ENCODE results near the gene ARFGEF2.

Gene ARFGEF2

DNA sequence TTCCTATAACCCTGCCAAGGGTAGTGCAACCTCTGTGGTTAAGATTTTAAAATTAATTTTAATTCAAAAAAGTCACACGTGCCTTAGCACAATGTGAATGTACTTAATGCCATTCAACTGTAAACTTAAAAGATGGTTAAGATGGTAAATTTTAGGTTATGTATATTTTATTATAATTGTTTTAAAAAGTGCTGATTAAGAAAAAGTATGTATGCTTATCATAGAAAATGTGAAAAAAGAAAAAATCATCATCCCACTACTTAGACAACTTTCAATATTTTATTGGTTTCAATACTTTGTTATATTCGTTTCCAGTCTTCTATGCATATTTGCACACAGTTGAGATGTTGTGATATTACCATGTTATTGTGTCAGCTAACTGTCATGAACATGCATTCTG, 18.7 kb downstream of the ARFGEF2 start:
- no peak for DNase-seq (ENCODE audit: low read depth, low spot score)
- H3K4me3 ChIP-seq (ENCODE audit: low read depth, low read length): no peak overlapping the region
- TF ChIP-seq, protein P1, sequence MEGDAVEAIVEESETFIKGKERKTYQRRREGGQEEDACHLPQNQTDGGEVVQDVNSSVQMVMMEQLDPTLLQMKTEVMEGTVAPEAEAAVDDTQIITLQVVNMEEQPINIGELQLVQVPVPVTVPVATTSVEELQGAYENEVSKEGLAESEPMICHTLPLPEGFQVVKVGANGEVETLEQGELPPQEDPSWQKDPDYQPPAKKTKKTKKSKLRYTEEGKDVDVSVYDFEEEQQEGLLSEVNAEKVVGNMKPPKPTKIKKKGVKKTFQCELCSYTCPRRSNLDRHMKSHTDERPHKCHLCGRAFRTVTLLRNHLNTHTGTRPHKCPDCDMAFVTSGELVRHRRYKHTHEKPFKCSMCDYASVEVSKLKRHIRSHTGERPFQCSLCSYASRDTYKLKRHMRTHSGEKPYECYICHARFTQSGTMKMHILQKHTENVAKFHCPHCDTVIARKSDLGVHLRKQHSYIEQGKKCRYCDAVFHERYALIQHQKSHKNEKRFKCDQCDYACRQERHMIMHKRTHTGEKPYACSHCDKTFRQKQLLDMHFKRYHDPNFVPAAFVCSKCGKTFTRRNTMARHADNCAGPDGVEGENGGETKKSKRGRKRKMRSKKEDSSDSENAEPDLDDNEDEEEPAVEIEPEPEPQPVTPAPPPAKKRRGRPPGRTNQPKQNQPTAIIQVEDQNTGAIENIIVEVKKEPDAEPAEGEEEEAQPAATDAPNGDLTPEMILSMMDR (IDR thresholded peaks at IDR 0.05; ENCODE audit: low read depth, low read length): no peak
- in situ Hi-C loops (cut with HindIII; ENCODE audit: low sequenced_read_pairs): no loop called here

DNA sequence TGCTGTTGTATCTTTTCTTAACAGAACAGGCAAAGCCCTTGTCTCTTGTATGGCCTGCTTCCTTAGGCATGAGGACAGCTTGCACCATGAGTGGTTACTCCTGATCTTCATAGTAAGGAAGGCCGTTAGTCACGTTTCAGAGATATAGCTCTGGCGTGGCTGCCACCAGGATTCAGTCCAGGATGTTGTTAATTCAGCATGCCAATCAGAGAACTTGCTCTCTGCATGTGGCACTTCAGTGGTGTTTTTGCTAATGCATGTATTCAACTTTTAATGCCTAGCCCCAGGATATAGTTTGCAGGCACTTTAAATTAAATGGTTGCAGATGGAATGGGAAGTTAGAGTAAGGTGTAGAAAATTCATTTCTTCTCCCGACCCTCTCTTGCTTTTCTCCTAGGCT, 20.0 kb downstream of the ARFGEF2 start:
- TF ChIP-seq, protein P1 (IDR thresholded peaks at IDR 0.05; ENCODE audit: low read depth, low read length): no peak
- no peak overlapping the region for H3K4me3 ChIP-seq (ENCODE audit: low read depth, low read length)
- in situ Hi-C loops (cut with HindIII; ENCODE audit: low sequenced_read_pairs): no loop called here
- no peak for DNase-seq (ENCODE audit: low read depth, low spot score)

DNA sequence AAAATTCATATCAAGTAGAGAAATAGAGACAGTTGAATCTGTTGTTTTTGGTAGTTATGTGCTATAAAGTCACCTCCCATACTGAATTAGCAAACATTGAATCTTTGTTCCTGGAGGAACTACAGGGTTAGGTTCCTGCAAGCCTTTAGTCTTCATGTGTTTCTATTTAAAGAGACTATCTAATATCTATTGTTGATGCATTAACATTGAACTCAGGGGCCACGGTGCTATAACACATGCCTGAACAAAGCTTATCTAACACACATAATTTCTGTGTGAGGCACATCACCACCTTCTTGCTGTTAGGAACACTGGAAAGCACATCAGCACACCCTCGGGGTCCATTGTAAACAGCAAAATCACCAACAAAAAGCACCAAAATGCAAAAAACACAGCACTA, 21.2 kb downstream of the ARFGEF2 start:
- TF ChIP-seq, protein P1 (IDR thresholded peaks at IDR 0.05; ENCODE audit: low read depth, low read length): no peak
- in situ Hi-C loops (cut with HindIII; ENCODE audit: low sequenced_read_pairs): no loop called here
- no peak overlapping the region for H3K4me3 ChIP-seq (ENCODE audit: low read depth, low read length)
- DNase-seq (ENCODE audit: low read depth, low spot score): no peak

DNA sequence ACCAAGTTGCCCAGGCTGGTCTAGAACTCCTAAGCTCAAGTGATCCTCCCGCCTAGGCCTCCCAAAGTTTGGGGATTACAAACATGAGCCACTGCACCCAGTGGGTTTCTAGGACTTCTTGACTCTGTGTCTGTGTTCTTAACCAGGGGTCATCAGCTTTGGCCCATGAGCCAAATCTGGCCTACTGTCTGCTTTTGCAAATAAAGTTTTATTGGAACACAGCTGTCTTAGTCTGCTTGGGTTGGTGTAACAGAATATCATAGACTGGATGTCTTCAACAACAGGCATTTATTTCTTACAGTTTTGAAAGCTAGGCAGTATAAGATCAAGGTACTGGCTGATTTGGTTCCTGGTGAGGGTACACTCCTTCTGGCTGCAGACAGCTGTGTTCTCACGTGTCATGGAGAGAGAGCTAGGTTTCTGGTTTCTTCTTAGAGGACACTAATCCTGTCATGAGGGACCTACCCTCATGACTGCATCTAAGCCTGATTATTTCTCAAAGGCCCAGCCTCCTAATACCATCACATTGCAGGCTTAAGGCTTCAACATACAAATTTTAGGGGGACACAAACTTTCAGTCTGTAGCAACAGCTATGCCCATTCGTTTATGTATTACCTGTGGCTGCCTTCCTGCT, 23.3 kb downstream of the ARFGEF2 start:
- H3K4me3 ChIP-seq (ENCODE audit: low read depth, low read length): no peak overlapping the region
- no peak for DNase-seq (ENCODE audit: low read depth, low spot score)
- in situ Hi-C loops (cut with HindIII; ENCODE audit: low sequenced_read_pairs): no loop called here
- TF ChIP-seq, protein P1 (IDR thresholded peaks at IDR 0.05; ENCODE audit: low read depth, low read length): no peak

DNA sequence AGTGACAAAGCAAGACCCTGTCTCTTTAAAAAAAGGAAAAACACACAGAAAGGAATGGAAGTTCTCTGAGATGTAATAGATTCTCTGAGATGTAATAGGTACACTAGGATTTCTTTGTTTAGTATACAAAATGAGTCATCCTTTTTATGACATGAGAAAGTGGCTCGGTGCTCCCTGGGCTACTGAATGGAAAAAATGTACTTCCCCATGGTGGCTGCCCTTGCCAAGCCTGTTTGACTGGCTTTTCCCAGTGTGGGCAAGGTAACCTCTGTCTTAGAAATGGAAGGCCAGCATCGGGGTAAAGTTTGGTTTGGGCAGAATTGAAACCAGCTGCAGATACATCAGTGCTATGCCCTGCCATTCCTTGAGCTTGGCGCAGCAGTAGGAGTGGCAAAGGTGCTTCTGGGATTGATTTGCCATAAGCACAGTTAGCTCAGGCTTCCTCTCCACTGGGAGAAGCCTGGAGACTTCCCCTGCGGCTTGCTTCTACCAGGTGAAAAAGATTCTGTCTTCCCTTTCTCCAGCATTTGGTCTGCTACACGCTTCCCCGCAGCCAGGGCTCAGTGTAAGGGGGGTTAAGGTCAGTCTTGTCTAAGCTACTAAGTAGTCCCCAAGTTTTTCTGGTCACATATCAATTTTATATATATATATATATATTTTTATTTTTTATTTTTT, 24.5 kb downstream of the ARFGEF2 start:
- no peak overlapping the region for H3K4me3 ChIP-seq (ENCODE audit: low read depth, low read length)
- DNase-seq (ENCODE audit: low read depth, low spot score): peak; percentile 26
- TF ChIP-seq, protein P1 (IDR thresholded peaks at IDR 0.05; ENCODE audit: low read depth, low read length): no peak
- in situ Hi-C loops (cut with HindIII; ENCODE audit: low sequenced_read_pairs): no loop called here

DNA sequence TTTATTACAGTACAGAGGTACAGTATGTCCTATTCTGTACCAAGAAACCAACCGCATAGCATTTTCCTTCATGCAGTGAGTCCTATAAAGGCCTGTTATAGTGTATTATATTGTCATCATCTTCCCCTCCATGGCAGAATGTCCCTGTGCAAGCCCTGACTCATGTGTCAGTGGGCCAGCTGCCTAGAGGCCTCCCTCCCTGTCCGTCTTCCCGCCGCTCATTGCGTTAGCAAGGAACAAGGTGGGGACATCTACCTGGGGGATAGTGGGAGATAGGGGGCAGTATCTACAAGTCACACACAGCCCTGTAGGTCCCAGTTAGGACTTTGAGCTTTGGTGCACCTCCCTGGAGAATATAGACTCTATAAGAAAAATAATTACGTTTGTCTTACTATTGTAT, 27.1 kb downstream of the ARFGEF2 start:
- no peak for DNase-seq (ENCODE audit: low read depth, low spot score)
- in situ Hi-C loops (cut with HindIII; ENCODE audit: low sequenced_read_pairs): no loop called here
- TF ChIP-seq, protein P1 (IDR thresholded peaks at IDR 0.05; ENCODE audit: low read depth, low read length): no peak
- H3K4me3 ChIP-seq (ENCODE audit: low read depth, low read length): no peak overlapping the region
